HG02623 (cell line): ENCODE results near the gene RAB11FIP5.
A peak's percentile ranks its signal among the peaks of the same experiment; 100 is the strongest.
"Not testable (repeated sequence)": the region's sequence is repeated elsewhere in the genome, so short reads cannot be mapped to it uniquely, and the experiment has no call there.

Experiments
- ATAC-seq: cut with Tn5 transposase; IDR thresholded peaks from one replicate; pipeline ENCODE4 v1.9.1; 2021; ENCODE audit warnings: moderate library complexity; ENCODE audit not compliant: unreplicated experiment

RAB11FIP5 gene, protein sequence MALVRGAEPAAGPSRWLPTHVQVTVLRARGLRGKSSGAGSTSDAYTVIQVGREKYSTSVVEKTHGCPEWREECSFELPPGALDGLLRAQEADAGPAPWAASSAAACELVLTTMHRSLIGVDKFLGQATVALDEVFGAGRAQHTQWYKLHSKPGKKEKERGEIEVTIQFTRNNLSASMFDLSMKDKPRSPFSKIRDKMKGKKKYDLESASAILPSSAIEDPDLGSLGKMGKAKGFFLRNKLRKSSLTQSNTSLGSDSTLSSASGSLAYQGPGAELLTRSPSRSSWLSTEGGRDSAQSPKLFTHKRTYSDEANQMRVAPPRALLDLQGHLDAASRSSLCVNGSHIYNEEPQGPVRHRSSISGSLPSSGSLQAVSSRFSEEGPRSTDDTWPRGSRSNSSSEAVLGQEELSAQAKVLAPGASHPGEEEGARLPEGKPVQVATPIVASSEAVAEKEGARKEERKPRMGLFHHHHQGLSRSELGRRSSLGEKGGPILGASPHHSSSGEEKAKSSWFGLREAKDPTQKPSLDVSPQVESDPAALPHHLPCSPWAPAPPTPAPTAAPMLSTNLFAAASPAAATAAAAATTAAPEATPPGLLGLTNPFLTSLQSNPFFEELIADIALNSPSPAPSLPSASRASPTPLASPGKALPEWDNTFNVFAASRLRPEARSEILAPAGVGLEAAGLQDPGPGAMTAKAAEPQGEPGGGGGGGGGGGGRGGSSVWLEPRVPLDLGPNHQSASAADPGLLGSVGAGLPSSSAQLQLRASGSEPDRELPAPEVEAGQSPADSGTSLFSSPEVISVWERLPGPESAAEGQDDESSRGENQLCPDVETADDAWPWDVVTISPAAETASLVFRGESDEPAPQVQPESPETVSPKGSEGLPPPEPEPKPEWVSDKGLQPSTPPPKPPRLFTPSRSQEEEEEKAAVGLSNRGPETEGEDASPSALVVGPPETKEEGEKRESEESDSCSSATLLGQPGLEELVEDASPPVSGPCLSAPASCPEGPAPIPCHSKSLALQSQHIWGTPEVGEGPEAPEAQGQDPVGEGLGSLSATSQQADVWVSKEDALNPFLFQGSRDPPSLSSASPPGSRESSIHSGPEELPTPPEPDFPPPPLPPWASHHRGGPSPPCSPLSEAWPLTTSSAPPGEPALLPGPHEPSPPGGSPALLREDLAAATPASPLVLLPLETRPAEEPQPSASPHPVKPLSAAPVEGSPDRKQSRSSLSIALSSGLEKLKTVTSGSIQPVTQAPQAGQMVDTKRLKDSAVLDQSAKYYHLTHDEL (N-terminal part only)

DNA sequence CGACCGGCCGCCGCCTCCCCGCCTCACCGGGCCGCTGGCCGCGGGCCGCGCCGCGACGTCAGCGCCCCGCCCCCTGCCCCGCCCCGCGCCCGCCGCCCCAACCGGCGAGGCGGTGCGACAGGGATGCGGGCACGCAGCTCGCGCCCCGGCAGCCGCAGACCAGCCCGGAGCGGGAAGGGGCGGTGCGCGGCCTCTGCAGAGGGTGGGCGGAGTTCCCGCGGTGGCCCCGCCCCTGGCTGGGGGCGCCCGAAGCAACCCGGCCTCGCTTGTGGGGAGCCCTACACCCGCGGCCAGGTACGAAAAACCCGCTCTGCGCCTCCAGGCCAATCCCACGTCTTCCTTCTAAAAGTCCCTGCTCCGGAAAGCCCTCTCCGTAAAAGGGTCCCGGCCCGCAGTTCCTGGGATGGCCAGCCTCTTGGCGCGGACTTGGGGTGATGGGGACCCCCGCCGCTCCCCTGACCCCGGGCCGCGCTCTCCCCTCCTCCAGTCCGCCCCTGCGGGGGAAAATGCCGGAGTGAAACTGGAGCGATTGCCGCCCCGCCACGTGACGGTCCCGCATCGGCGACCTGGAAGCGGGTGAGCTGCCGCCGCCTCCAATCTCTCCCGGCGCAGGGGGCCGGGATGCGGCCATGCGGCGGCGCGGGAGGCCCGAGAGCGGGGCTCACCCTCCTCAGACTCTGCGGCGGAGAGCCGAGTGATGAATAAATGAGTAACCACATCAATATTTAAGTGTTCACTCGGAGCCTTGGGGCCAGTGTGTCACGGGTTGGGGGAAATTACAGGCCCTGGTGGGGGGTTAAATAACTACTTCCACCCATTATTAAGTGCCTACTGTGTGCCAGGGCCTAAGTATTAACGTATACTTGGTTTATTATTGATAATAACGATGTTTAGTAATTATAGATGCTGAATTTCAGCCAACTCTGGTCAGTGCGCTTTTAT is at the start of gene RAB11FIP5:
RAB11FIP5 (minus strand) TSS at position 36 of the 942 bp plus-strand sequence. CDS start 171 bp downstream, outside the sequence.
- peak; percentile 70 for ATAC-seq

DNA sequence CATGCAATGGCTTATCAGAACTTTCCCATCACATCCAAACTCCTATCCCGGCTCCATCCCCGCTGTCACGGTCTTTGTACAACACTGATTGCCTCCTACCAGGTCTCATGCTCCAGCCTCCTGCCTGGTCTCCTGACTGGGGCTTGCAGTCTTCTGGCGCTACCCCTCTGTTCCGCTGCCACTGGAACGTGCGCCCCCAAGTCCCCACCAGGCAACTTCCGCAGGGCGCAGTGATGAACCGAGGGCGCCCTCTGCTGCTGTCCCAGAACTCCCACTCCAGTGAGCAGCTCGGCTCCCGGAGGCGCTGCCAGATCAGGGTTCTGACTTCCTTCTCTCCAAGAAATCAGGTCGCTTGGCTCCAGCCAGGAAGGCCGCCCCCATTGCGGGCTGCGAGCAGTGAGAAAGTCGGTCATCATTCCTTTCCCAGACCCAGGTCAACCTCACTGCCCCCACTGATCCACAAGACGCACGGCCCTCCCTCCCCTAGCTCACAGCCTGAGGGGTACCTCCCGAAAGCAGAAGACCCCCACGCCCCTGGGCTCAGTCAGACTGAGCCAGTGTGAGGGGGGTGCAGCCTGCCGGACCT is 43.9 kb upstream of the RAB11FIP5 start:
- no peak for ATAC-seq

DNA sequence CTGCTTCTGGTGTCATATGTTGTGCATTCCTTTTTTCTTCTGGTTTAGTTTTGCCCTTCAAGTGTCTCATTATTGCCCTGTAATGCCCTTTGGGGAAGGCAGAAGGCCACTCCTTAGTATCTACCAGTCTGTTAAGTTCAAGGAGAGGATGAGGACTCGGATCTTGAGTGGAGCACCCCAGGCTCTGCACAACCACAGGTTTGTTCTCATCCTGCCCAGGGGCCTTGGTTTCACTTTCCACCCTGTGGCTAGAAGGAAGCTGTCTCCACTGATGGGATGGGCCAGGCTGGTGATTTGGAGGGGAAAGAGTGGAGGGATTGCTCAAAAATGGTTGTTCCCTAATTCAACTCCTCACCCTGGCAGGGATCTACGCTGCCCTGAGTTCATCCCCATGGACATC is 30.2 kb upstream of the RAB11FIP5 start:
- no peak for ATAC-seq

DNA sequence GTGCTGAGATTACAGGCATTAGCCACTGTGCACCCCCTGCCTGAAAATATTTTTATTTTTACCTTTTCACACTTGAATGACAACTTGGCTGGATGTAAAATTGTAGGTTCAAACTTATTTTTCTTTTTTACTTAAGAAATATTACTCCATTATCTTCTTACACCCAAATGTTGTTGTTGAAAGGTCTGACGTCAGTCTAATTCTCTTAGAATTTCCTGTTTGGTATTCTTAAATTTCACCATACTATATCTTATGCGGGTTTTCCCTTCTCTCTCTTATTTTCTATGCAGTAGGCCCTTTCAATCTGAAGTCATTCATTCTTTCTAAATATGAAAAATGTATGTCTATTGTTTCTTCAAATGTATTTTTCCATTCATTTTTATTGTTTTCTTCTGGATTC is 29.1 kb upstream of the RAB11FIP5 start:
- ATAC-seq = no peak

DNA sequence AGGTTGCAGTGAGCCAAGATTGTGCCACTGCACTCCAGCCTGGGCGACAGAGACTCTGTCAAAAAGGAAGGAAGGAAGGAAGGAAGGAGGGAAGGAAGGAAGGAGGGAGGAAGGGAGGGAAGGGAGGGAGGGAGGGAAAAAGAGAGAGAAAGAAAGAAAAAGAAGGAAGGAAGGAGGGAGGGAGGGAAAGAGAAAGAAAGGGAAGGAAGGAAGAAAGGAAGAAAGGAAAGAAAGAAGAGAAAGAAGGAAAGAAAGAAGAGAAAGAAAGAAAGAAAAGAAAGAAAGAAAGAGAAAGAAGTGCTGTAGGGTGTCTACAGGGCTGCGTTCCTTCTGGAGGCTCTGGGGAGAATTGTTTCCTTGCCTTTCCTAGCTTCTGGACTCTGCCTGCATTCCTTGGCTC is 22.5 kb upstream of the RAB11FIP5 start:
- no peak for ATAC-seq

DNA sequence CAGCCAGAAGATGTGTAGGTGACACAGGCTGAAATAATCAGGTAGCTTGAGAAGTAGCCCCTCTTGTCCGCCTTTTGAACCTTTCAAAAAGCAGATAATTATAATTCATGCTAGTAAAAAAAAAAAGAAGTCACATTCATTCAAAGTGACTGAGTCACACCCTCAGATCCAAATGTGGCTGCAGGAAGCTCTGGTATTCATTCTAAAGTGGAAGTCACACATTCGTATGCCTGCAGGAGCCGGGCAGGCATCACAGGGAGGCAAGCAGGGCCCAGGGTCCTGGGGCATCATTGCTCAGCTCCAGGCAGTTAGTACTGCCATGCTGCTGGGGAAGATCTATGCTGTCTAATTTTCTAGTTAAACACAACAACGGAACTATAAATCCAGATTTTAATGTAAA is 21.7 kb upstream of the RAB11FIP5 start:
- no peak for ATAC-seq

DNA sequence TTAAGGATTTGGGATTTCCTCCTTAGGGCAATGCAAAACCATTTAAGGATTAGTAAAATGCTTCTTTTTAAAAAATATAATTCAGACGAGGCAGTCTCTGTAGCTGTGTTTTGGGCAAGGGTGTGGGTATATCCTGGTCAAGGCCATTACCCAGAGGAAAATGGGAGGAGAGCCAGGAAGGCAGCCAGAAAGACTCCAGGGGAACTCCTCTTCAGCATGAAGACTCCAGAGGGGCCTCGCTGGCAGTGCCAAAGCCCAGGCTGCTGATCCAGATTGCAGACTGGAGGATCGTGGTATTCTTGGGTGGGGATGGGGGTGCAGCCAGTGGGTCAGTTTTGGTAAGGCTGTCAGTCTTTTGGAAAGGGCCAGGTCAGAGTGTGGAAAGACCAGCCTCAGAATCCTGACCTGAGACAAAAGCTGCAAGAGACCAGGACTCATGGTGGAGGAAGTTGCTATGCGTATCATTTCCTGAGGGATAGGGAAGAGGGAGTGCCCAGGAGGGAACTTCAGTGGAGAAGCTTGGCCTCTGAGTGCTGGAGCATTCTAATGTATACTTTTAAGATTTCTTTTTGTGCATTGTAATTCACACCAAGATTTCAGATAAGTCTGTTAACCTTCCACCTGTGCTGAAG is 20.9 kb upstream of the RAB11FIP5 start:
- no peak for ATAC-seq

DNA sequence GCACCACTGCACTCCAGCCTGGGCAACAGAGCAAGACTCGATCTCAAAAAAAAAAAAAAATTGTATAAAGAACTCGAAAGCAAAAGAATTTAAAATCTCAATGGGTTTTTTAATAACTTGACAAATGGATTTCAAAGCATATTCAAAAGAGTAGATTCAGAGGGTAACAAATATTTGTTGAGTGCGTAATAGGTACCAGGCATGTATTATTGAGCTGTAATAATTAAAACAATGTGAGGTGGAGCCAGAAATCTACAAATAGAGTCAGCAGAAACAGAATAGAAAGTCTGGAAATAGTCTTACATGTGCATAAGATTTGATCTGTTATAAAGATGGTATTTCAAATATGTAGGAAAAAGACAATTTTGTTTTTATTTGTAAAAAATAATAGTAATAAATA is 19.1 kb upstream of the RAB11FIP5 start:
- no peak for ATAC-seq

DNA sequence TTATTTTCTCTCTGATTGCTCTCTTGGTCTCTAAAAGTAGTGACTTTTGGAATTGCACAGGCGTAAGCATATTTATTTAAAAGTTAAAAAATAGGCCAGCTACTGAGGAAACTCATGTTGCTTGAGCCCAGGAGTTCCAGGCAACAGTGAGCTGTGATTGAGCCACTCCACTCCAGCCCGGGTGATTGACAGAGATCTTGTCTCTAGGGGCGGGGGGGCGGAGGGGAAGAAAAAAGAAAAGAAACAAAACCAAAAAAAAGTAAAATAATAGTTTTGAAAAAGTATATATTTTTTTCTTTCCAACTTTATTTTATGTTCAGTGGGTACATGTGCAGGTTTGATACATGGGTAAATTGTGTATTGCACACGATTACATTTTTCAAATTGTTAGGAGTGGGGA is 18.0 kb upstream of the RAB11FIP5 start:
- no peak for ATAC-seq

DNA sequence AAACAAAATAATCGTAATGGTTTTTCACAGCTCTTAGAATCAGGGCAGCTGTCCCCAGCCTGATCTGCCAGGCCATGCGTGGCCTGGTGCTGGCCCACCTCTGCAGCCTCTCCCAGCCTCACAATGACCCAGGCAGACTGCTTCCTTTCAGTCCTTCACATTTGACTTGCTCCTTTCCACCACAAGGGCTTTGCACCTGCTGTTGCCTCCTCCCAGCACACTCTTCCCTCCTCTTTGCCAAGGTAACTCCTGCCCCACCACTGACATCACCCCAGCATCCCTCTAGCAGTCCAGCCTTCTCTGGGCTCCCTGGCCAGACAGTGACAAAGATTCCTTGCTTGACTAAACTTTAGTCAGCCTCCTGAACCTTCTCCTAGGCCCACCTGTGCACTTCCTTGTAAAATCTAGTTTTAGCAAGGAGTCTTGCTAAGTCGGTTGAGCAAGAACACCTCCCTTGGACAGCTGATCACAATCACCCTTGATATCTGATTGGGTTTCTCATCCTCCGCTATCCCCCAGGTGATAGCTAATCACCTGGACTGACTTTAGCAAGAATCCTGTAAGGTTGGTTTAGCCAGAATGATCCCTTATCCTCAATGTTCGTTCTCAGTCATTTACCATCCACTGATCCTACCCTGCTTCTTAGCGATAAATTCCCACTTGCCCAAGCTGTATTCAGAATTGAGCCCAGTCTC is 16.2 kb upstream of the RAB11FIP5 start:
- no peak for ATAC-seq

DNA sequence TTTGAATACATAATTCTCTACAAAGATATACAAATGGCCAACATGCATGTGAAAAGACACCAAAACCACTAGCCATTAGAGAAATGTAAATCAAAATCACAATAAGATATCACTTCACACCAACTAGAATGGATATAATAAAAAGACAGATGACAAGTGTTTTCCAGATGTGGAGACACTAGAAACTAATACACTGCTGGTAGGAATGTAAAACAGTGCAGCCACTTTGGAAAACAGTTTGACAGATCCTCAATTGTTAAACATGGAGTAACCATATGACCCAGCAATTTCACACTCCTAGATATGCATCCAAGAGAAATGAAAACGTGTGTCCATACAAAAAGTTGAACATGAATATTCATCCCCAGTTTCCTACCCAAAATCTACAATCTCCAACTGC is 9.8 kb upstream of the RAB11FIP5 start:
- ATAC-seq = no peak

DNA sequence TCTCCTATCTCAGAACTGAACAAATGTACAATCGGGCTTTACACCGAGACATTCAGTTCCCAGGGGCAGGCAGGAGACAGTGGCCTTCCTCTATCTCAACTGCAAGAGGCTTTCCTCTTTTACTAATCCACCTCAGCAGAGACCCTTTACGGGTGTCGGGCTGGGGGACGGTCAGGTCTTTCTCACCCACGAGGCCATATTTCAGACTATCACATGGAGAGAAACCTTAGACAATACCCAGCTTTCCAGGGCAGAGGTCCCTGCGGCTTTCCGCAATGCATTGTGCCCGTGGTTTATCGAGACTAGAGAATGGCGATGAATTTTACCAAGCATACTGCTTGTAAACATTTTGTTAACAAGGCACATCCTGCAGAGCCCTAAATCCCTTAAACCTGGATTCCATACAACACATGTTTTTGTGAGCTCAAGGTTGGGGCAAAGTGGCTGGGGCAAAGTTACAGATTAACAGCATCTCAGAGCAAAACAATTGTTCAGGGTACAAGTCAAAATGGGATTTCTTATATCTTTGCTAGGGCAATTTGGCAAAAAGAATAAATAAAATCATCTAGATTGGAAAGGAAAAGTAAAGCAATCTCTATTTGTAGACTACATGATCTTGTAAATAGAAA is 7.0 kb upstream of the RAB11FIP5 start:
- not testable (repeated sequence) for ATAC-seq

DNA sequence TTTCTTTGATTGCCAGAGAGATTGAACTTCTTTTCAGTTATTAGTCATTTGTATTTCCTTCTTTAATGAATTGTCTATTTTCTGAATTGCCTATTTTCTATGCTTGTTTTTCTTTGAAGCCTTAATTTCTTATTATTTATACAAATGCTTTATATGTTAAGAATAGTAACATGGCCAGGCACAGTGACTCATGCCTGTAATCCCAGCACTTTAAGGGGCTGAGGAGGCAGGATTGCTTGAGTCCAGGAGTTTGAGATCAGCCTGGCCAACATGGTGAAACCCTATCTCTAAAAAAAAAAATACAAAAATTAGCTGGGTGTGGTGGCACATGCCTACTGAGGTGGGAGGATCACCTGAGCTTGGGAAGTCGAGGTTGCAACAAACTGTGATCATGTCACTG is 4.7 kb upstream of the RAB11FIP5 start:
- ATAC-seq = no peak

DNA sequence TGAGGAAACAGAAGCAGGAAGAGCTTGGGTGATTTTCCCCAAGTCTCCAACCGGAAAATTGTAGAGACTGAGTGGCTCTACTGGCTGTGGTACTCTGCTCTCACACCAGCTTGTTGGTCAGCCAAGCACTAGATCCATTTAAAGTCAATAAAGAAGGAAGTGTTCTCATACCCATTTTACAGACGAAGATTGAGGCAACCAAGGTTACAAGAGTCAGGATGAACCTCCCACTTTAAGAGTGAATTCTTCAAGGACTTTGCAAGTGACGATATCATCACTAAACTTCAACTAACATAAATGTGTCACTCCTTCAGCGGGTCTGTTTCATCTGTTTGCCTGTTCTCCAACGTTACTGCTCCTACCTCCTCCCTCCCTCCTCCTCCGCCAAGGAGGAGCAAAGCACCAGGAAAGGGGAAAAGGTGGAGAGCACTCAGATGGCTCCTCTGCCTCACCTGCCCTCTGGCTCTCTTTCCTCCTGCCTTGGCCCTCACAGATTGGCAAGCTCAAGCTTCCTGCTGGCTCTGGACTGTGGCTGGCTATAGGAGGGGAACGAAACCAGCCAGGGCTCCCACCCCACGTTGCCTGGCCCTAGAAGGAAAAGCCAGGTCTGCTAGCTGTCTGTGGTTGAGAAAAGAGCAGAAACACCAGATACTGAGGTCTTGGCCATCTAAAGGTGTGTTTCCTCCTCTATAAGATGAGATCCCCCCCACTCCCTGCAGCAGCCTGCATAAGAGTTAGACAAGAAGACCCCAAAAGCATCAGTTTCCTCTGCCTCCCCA is 3.6 kb upstream of the RAB11FIP5 start:
- ATAC-seq = no peak

DNA sequence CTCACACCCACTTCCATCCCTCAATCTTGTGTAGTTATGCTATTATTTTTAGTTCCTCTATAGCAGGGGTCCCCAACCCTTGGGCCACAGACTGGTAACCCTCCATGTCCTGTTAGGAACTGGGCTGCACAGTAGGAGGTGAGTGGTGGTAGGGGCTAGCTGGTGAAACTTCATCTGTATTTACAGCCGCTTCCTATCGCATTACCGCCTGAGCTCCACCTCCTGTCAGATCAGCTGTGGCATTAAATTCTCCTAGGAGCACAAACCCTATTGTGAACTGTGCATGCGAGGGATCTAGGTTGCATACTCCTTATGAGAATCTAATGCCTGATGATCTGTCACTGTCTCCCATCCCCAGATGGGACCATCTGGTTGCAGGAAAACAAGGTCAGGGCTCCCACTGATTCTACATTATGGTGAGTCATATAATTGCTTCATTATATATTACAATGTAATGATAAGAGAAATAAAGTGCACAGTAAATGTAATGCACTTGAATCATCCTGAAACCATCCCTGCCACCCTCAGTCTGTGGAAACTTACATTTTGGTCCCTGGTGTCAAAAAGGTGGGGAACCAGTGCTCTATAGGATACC is 1.6 kb upstream of the RAB11FIP5 start:
- ATAC-seq = no peak

DNA sequence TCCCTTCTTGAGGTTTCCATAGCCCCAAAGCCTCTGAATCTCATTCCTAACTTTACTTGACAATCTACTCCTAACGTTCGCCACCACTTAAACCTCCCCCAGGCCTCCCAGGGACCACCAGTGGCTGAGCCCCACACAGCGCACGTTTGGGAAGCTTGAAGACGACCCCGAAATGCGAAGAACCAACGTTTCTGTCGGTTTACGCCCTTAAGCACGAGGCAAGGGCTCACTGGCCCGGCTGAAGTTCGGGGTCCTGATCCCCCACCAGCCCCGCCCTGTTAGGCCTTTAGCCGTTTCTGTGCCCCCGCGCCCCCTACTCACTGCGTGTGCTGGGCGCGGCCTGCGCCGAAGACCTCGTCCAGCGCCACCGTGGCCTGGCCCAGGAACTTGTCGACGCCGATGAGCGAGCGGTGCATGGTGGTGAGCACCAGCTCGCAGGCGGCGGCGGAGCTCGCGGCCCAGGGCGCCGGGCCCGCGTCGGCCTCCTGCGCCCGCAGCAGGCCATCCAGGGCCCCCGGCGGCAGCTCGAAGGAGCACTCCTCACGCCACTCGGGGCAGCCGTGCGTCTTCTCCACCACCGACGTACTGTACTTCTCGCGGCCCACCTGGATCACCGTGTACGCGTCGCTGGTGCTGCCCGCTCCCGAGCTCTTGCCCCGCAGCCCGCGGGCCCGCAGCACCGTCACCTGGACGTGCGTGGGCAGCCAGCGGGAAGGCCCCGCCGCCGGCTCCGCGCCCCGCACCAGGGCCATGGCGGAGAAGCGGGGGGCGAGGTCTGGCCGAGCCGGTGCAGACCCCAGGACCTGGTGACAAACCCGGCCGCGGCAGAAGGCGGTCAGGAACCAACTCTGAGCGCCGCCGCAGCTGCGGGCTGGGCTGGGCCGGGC is 479 bp downstream of the RAB11FIP5 start:
- peak; percentile 17 for ATAC-seq
